Measurements from ENCODE around the gene ALDH8A1. TPM values are rescaled to one million over a fixed set of nuclear protein-coding genes. Genes with fewer than 3 reads are reported as not detected.

The ALDH8A1 gene
- total RNA-seq, 2 experiments from 2014 or later: 0.85 to 1.2 TPM

DNA sequence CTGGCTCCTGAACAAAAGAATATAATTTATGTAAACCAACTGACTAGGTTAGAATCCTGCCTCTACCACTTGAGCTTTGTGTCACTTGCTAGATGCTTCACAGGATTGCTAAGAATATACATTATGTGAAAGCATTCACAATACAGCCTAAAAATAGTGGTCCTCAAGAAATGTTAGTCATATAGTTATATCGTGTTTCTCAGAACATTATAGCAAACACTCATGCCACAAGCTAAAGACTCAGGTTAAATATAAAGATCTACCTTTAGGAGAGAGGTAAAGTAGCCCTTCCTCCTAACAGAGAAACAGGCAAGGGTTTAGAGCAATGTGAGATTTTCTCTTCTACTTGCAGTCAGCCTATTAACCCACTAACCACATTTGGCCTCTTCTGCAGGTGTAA is 17.8 kb upstream of the ALDH8A1 start:
- POLR2A ChIA-PET: no interaction called here
- CTCF ChIA-PET: interaction anchor here (0.9 kb wide), 1 partner anchor 27 kb away, joined by 5 read pairs; no protein-coding TSS in a partner anchor
- H3K36me3 Mint-ChIP-seq (ENCODE audit: low read depth): peaks cover 68% of the 10 kb centered on the region
- no peak for DNase-seq
- no peaks in the 10 kb centered on the region for H3K27me3 Mint-ChIP-seq
- no peak overlapping the region for H3K4me3 Mint-ChIP-seq
- H3K4me1 Mint-ChIP-seq: peaks cover 5% of the 10 kb centered on the region
- H3K27ac Mint-ChIP-seq: no peak overlapping the region
- H3K9me3 Mint-ChIP-seq: no peaks in the 10 kb centered on the region

DNA sequence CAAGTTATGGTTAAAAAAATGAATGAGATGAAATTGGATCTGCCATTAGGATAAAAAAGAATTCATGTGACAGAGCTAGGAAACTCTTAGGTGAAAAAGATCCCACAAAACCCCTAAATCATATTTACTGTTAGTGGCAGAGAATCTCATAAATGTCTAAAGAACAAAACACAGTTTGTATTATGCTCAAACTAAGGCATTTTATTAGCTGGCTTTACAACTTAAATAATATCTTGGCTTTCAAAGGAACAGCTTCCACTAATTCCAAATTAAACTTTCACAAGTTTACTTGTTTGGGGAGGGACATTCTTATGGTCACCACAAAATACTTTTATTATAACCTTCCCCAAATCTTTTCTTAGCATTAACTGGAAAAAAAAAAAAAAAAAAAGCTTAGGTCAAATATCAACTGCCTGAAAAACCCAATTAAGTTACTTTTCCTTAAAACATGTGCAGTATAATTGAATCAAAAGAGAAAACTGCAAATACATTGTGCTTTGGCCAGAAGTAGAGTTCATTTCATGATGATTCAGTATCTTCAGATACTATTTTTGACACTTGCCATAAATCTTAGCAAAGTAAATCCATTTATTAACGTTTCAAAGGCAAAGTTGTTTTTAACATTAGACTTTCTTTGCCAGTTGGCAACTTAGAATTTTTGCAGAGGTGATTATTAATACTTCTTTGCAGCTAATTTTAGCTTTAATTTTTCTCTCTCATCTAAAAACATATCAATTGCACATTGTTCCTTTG is 14.7 kb upstream of the ALDH8A1 start:
- POLR2A ChIA-PET: interaction anchor here (1.6 kb wide), 1 partner anchor 14 kb away, joined by 3 read pairs; no protein-coding TSS in a partner anchor
- CTCF ChIA-PET: interaction anchor here (0.7 kb wide), 1 partner anchor 265 kb away, joined by 4 read pairs; no protein-coding TSS in a partner anchor
- H3K9me3 Mint-ChIP-seq: peaks cover under 1% of the 10 kb centered on the region
- H3K4me3 Mint-ChIP-seq: no peak overlapping the region
- H3K36me3 Mint-ChIP-seq (ENCODE audit: low read depth): peaks cover 71% of the 10 kb centered on the region
- H3K27ac Mint-ChIP-seq: no peak overlapping the region
- H3K27me3 Mint-ChIP-seq: no peaks in the 10 kb centered on the region
- no peak for DNase-seq
- peaks cover 6% of the 10 kb centered on the region for H3K4me1 Mint-ChIP-seq

- CTCF ChIA-PET: no interaction called here
- H3K4me1 Mint-ChIP-seq: peaks cover 2% of the 10 kb centered on the region
- no peaks in the 10 kb centered on the region for H3K27me3 Mint-ChIP-seq
- DNase-seq: no peak
- H3K4me3 Mint-ChIP-seq: no peak overlapping the region
- H3K36me3 Mint-ChIP-seq (ENCODE audit: low read depth): peaks cover 73% of the 10 kb centered on the region
- H3K27ac Mint-ChIP-seq: no peak overlapping the region
- H3K9me3 Mint-ChIP-seq: peaks cover 6% of the 10 kb centered on the region
- POLR2A ChIA-PET: no interaction called here
These were observed 12.5 kb upstream of the ALDH8A1 start for GRCh38 chr6:134962421-134962820.

GRCh38 chr6:134961366-134961765 is 11.5 kb upstream of the ALDH8A1 start:
- Mint-ChIP-seq H3K9me3 (peaks cover 6% of the 10 kb centered on the region), H3K4me3 (no peak overlapping the region), H3K27me3 (no peaks in the 10 kb centered on the region), H3K36me3 (ENCODE audit: low read depth) (peaks cover 68% of the 10 kb centered on the region), H3K4me1 (peaks cover 5% of the 10 kb centered on the region), H3K27ac (no peak overlapping the region)
- POLR2A ChIA-PET: no interaction called here
- CTCF ChIA-PET: no interaction called here
- no peak for DNase-seq

GRCh38 chr6:134959603-134960002 is 9.7 kb upstream of the ALDH8A1 start:
- DNase-seq: no peak
- Mint-ChIP-seq H3K36me3 (ENCODE audit: low read depth) (peaks cover 57% of the 10 kb centered on the region), H3K4me3 (no peak overlapping the region), H3K9me3 (peaks cover 6% of the 10 kb centered on the region), H3K27me3 (no peaks in the 10 kb centered on the region), H3K27ac (no peak overlapping the region), H3K4me1 (peaks cover 5% of the 10 kb centered on the region)
- ChIA-PET POLR2A (no interaction called here), CTCF (interaction anchor here (0.8 to 1.0 kb wide), 2 partner anchors 19 to 45 kb away, joined by 3 read pairs; no protein-coding TSS in a partner anchor)

DNA sequence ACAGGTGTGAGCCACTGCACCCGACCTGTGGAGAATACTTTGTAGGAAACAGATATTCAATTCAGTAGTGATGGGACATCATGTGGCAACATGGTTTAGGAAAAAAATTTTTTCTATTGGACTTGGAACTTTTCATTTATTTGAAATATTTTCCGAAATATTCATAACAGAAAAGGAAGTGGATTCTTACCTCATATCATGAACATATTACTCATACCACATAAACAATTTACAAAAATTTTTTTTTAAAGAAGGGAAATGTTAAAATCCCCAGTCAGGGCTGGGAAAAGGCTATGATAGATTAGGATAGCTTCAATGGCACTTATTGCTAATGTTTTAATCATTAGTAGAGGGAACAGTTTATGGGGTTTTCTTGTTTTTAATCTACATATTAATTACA is 6.8 kb upstream of the ALDH8A1 start:
- CTCF ChIA-PET: no interaction called here
- Mint-ChIP-seq H3K9me3 (peaks cover 6% of the 10 kb centered on the region), H3K27me3 (no peaks in the 10 kb centered on the region), H3K36me3 (ENCODE audit: low read depth) (peaks cover 32% of the 10 kb centered on the region), H3K27ac (no peak overlapping the region), H3K4me1 (peaks cover 5% of the 10 kb centered on the region), H3K4me3 (no peak overlapping the region)
- POLR2A ChIA-PET: no interaction called here
- no peak for DNase-seq

- peaks cover 3% of the 10 kb centered on the region for H3K4me1 Mint-ChIP-seq
- DNase-seq: no peak
- H3K36me3 Mint-ChIP-seq (ENCODE audit: low read depth): peaks cover 26% of the 10 kb centered on the region
- ChIA-PET CTCF (no interaction called here), POLR2A (no interaction called here)
- H3K27ac Mint-ChIP-seq: no peak overlapping the region
- H3K4me3 Mint-ChIP-seq: no peak overlapping the region
- H3K27me3 Mint-ChIP-seq: no peaks in the 10 kb centered on the region
- H3K9me3 Mint-ChIP-seq: peaks cover 6% of the 10 kb centered on the region
These were observed 6.1 kb upstream of the ALDH8A1 start for GRCh38 chr6:134956032-134956431.

GRCh38 chr6:134954272-134955000 is 4.5 kb upstream of the ALDH8A1 start:
- H3K27ac Mint-ChIP-seq: no peak overlapping the region
- peaks cover 18% of the 10 kb centered on the region for H3K36me3 Mint-ChIP-seq (ENCODE audit: low read depth)
- no peak for DNase-seq
- peaks cover 4% of the 10 kb centered on the region for H3K9me3 Mint-ChIP-seq
- H3K4me3 Mint-ChIP-seq: no peak overlapping the region
- peaks cover 3% of the 10 kb centered on the region for H3K4me1 Mint-ChIP-seq
- H3K27me3 Mint-ChIP-seq: no peaks in the 10 kb centered on the region
- ChIA-PET CTCF (no interaction called here), POLR2A (no interaction called here)

- no peak overlapping the region for H3K27ac Mint-ChIP-seq
- CTCF ChIA-PET: interaction anchor here (3.9 kb wide), 1 partner anchor 12 kb away, joined by 23 read pairs; no protein-coding TSS in a partner anchor
These were observed 1.8 kb upstream of the ALDH8A1 start for GRCh38 chr6:134951494-134952263.

GRCh38 chr6:134950482-134950881 is 581 bp upstream of the ALDH8A1 start:
- Mint-ChIP-seq H3K9me3 (peaks cover 2% of the 10 kb centered on the region), H3K27me3 (no peaks in the 10 kb centered on the region), H3K27ac (no peak overlapping the region), H3K4me3 (no peak overlapping the region), H3K4me1 (no peaks in the 10 kb centered on the region), H3K36me3 (ENCODE audit: low read depth) (no peaks in the 10 kb centered on the region)
- POLR2A ChIA-PET: no interaction called here
- DNase-seq: no peak
- CTCF ChIA-PET: interaction anchor here (3.9 kb wide), 1 partner anchor 11 kb away, joined by 23 read pairs; no protein-coding TSS in a partner anchor

More at GRCh38 chr6:134951494-134952263, 1.8 kb upstream of the ALDH8A1 start:
- POLR2A ChIA-PET: no interaction called here
- Mint-ChIP-seq H3K4me1 (no peaks in the 10 kb centered on the region), H3K4me3 (no peak overlapping the region), H3K27me3 (no peaks in the 10 kb centered on the region), H3K36me3 (ENCODE audit: low read depth) (no peaks in the 10 kb centered on the region), H3K9me3 (peaks cover 2% of the 10 kb centered on the region)
- no peak for DNase-seq

- CTCF ChIA-PET: interaction anchor here (1.1 to 3.9 kb wide), 2 partner anchors 9 to 51 kb away, joined by 3 to 23 read pairs; no protein-coding TSS in a partner anchor
These were observed 1.2 kb downstream of the ALDH8A1 start for GRCh38 chr6:134948691-134949090.

DNA sequence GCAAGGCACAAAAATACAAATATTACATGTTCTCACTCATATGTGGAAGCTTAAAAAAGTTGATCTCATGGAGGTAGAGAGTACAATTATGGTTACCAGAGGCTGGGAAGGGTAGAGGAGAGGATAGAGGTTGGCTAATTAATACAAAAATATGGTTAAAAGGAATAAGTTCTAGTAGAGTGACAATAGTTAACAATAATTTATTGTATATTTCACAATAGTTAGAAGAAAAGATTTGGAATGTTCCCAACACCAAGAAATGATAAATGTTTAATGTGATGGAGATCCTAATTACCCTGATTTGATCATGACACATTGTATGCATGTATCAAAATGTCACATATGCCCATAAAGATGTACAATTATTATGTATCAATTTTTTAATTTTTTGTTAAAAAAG is 1.8 kb downstream of the ALDH8A1 start:
- CTCF ChIA-PET: interaction anchor here (3.9 kb wide), 1 partner anchor 9 kb away, joined by 23 read pairs; no protein-coding TSS in a partner anchor
- Mint-ChIP-seq H3K36me3 (ENCODE audit: low read depth) (no peaks in the 10 kb centered on the region), H3K4me3 (no peak overlapping the region), H3K4me1 (no peaks in the 10 kb centered on the region), H3K9me3 (peaks cover 2% of the 10 kb centered on the region), H3K27ac (no peak overlapping the region), H3K27me3 (no peaks in the 10 kb centered on the region)
- POLR2A ChIA-PET: no interaction called here
- no peak for DNase-seq

More at GRCh38 chr6:134948691-134949090, 1.2 kb downstream of the ALDH8A1 start:
- H3K27ac Mint-ChIP-seq: no peak overlapping the region
- H3K4me1 Mint-ChIP-seq: no peaks in the 10 kb centered on the region
- H3K27me3 Mint-ChIP-seq: no peaks in the 10 kb centered on the region
- no peak overlapping the region for H3K4me3 Mint-ChIP-seq
- POLR2A ChIA-PET: no interaction called here
- peaks cover 2% of the 10 kb centered on the region for H3K9me3 Mint-ChIP-seq
- no peak for DNase-seq
- H3K36me3 Mint-ChIP-seq (ENCODE audit: low read depth): no peaks in the 10 kb centered on the region

DNA sequence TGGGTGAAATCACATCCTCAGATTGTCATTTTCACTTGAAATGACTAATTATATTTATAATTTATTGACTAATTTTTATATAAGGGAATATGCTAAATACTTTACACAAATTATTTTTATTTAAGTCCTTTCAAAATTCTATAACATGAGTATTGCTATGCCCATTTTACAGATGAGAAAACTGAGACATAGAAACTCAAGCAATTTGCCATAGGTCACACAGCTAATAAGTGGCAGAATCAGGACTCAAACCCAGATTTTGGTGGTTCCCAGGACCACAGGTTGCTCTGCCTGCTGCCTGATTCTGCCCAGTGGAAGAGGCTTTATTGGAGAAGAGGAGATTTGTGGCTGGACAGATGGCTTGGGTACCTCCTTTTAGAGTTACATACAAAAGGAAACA is 4.9 kb downstream of the ALDH8A1 start:
- H3K9me3 Mint-ChIP-seq: peaks cover 2% of the 10 kb centered on the region
- ChIA-PET POLR2A (no interaction called here), CTCF (interaction anchor here (1.9 kb wide), 1 partner anchor 57 kb away, joined by 5 read pairs; no protein-coding TSS in a partner anchor)
- no peak for DNase-seq
- no peaks in the 10 kb centered on the region for H3K27me3 Mint-ChIP-seq
- H3K36me3 Mint-ChIP-seq (ENCODE audit: low read depth): no peaks in the 10 kb centered on the region
- H3K4me1 Mint-ChIP-seq: no peaks in the 10 kb centered on the region
- no peak overlapping the region for H3K27ac Mint-ChIP-seq
- H3K4me3 Mint-ChIP-seq: no peak overlapping the region

Measured in activated CD4-positive, alpha-beta memory T cell treated with anti-CD3 and anti-CD28 coated beads, Interleukin-2, amount 10 ng/mL, durations not matched to agents 7 days and 5 days (primary cell).